Upper lobe of left lung (tissue), 6 donors: ENCODE measurements around the gene DCST1. TPM values are rescaled to one million over a fixed set of nuclear protein-coding genes. Genes with fewer than 3 reads are reported as not detected.

Source experiments
- ATAC-seq, 2 donors: fragments of 200-7000 bp; cut with Tn5 transposase; one replicate each; pipeline ENCODE4 v1.9.1; 2022; ENCODE audit warnings: mild to moderate bottlenecking in 2 of 2, moderate library complexity in 2 of 2; ENCODE audit not compliant: low FRiP score in 2 of 2
- DNase-seq, 2 donors: peaks; one replicate each; pipeline ENCODE4 v3.0.0-alpha.2; 2019 to 2020
- H3K27ac ChIP-seq, 4 donors: fragments of 200-600 bp; sonication (generic); one replicate each; pipeline ENCODE4 v1.5.1; 2016 to 2019
- H3K27me3 ChIP-seq, 4 donors: fragments of 200-600 bp; sonication (generic); one replicate each; pipeline ENCODE4 v1.5.1; 2017 to 2019
- H3K36me3 ChIP-seq, 4 donors: fragments of 200-600 bp; sonication (generic); one replicate each; pipeline ENCODE4 v1.5.1; 2016 to 2019
- H3K4me1 ChIP-seq, 4 donors: fragments of 200-600 bp; sonication (generic); one replicate each; pipeline ENCODE4 v1.5.1; 2018 to 2019
- H3K4me3 ChIP-seq, 4 donors: fragments of 200-600 bp; sonication (generic); one replicate each; pipeline ENCODE4 v1.5.1; 2017 to 2019; ENCODE audit warnings: mild to moderate bottlenecking in 2 of 4, moderate library complexity in 1 of 4
- H3K9me3 ChIP-seq, 4 donors: fragments of 200-600 bp; sonication (generic); one replicate each; pipeline ENCODE4 v1.5.1; 2018 to 2019
- CTCF ChIP-seq, 6 experiments: fragments of 450-650 bp in 4 of 6; fragments of 200-600 bp in 2 of 6; sonication (generic) in 2 of 6; IDR thresholded peaks; one replicate each; pipeline ENCODE4 v1.5.1; 2016 to 2019; ENCODE audit warnings: antibody characterized with exemption in 6 of 6
- EP300 ChIP-seq, 4 donors: sonication (generic); formaldehyde crosslinking; IDR thresholded peaks; one replicate each; pipeline ENCODE4 v1.5.1; 2017; ENCODE audit warnings: antibody characterized with exemption in 4 of 4, control low read depth in 2 of 4
- POLR2A ChIP-seq, 4 donors: fragments of 450-650 bp; IDR thresholded peaks; one replicate each; pipeline ENCODE4 v1.5.1; 2016 to 2017; ENCODE audit warnings: antibody characterized with exemption in 4 of 4, mild to moderate bottlenecking in 2 of 4
- POLR2AphosphoS5 ChIP-seq, 2 donors: sonication (generic); formaldehyde crosslinking; IDR thresholded peaks; one replicate each; pipeline ENCODE4 v1.5.1; 2017; ENCODE audit warnings: antibody characterized with exemption in 2 of 2
- WGBS, 2 donors: methylation state at CpG; one replicate each; pipeline ENCODE4 v1.1.5; 2017 to 2018; 5-methylcytosine and 5-hydroxymethylcytosine counted together
- total RNA-seq, 6 donors: library from RNA; depleted of rRNA in 4 of 6; stranded (reverse); fragments of >200 nt in 4 of 6; gene quantifications; one replicate each; pipeline versions ENCODE4 v1.1.0 to v1.2.1, GENCODE V29; 2016 to 2021
- donor health status: DM: no; HTN: no; CAD: no; lungs with moderate emphysema.
- donor health status: DM: no; HTN: yes; CAD: no; lungs with severe emphysema.

Gene DCST1
- total RNA-seq, 6 donors from 2014 or later, result 0.89 TPM; not detected in 5

- Histone ChIP-seq H3K36me3 (no peaks in the 10 kb centered on the region), H3K27ac (peak overlapping the region in 2 of 4 donors; percentile 88 to 90), H3K27me3 (peaks cover 9 to 53% (median 44%) of the 10 kb centered on the region in 4 donors), H3K4me3 (peak overlapping the region in 3 of 4 donors; percentile 64 to 91 (median 74)), H3K4me1 (peaks cover 57 to 67% (median 58%) of the 10 kb centered on the region in 4 donors), H3K9me3 (no peaks in the 10 kb centered on the region)
- WGBS, 2 donors, result 23 to 34% methylated on average over 17 to 20 of the region's 21 CpGs
- TF ChIP-seq POLR2A (IDR thresholded peaks at IDR 0.05), result no peak
- no peak for TF ChIP-seq CTCF (IDR thresholded peaks at IDR 0.05)
- TF ChIP-seq POLR2AphosphoS5 (IDR thresholded peaks at IDR 0.05), result no peak
- TF ChIP-seq EP300 (IDR thresholded peaks at IDR 0.05), result no peak
- ATAC-seq (no peak), DNase-seq (peak in 1 of 2 donors; percentile 58)
Measured at GRCh38 chr1:155083865-155084721, 50.5 kb downstream of the DCST1 start.

GRCh38 chr1:155084722-155085503 lies 51.3 kb downstream of the DCST1 start:
- no peaks in the 10 kb centered on the region for H3K36me3 ChIP-seq
- H3K9me3 ChIP-seq, result no peaks in the 10 kb centered on the region
- ATAC-seq (peak; percentile 94 to 96), DNase-seq (peak; percentile 97 to 99)
- peak overlapping the region; percentile 64 to 91 (median 76) for H3K4me3 ChIP-seq
- peak overlapping the region; percentile 76 to 90 (median 87) for H3K27ac ChIP-seq
- 0% methylated on average over 33 to 40 of the region's 67 CpGs for WGBS, 2 donors
- H3K27me3 ChIP-seq, result peaks cover 9 to 45% (median 38%) of the 10 kb centered on the region in 4 donors
- TF ChIP-seq CTCF (IDR thresholded peaks at IDR 0.05) (peak; percentile 92 to 98 (median 97)), POLR2A (IDR thresholded peaks at IDR 0.05) (peak in 2 of 4 donors; percentile 18 to 53), EP300 (IDR thresholded peaks at IDR 0.05) (no peak), POLR2AphosphoS5 (IDR thresholded peaks at IDR 0.05) (peak; percentile 35 to 54)
- H3K4me1 ChIP-seq, result peaks cover 48 to 59% (median 50%) of the 10 kb centered on the region in 4 donors

- Histone ChIP-seq H3K27ac (peak overlapping the region; percentile 76 to 90 (median 87)), H3K27me3 (peaks cover 6 to 38% (median 31%) of the 10 kb centered on the region in 4 donors), H3K9me3 (no peaks in the 10 kb centered on the region), H3K4me1 (peaks cover 41 to 51% (median 43%) of the 10 kb centered on the region in 4 donors), H3K4me3 (peak overlapping the region; percentile 64 to 91 (median 76)), H3K36me3 (no peaks in the 10 kb centered on the region)
- ATAC-seq (peak; percentile 41 to 50), DNase-seq (peak in 1 of 2 donors; percentile 81)
- TF ChIP-seq EP300 (IDR thresholded peaks at IDR 0.05), result no peak
- TF ChIP-seq POLR2AphosphoS5 (IDR thresholded peaks at IDR 0.05), result no peak
- TF ChIP-seq POLR2A (IDR thresholded peaks at IDR 0.05), result no peak
- no peak for TF ChIP-seq CTCF (IDR thresholded peaks at IDR 0.05)
- 1 to 4% methylated on average over 16 to 30 of the region's 32 CpGs for WGBS, 2 donors
Measured at GRCh38 chr1:155085504-155086127, 52.0 kb downstream of the DCST1 start.

- H3K27me3 ChIP-seq, result peaks cover 5 to 32% (median 24%) of the 10 kb centered on the region in 4 donors
- TF ChIP-seq EP300 (IDR thresholded peaks at IDR 0.05) (no peak), CTCF (IDR thresholded peaks at IDR 0.05) (peak; percentile 97 to 100 (median 98))
- H3K4me3 ChIP-seq, result peak overlapping the region in 3 of 4 donors; percentile 64 to 91 (median 74)
- ATAC-seq, result peak; percentile 70 to 79
- peak; percentile 72 to 96 for DNase-seq
- H3K4me1 ChIP-seq, result peaks cover 35 to 48% (median 37%) of the 10 kb centered on the region in 4 donors
- H3K36me3 ChIP-seq, result no peaks in the 10 kb centered on the region
- H3K9me3 ChIP-seq, result no peaks in the 10 kb centered on the region
- 19 to 25% methylated on average over 7 to 18 of the region's 24 CpGs for WGBS, 2 donors
- H3K27ac ChIP-seq, result peak overlapping the region in 3 of 4 donors; percentile 76 to 90 (median 88)
Measured at GRCh38 chr1:155086128-155086741, 52.6 kb downstream of the DCST1 start.
